GM18511 (cell line): Measurements from ENCODE around the gene BRICD5.
A peak's percentile ranks its signal among the peaks of the same experiment; 100 is the strongest.

Source experiments
- ATAC-seq: cut with Tn5 transposase; IDR thresholded peaks from one replicate; pipeline ENCODE4 v1.9.1; 2021; ENCODE audit warnings: mild to moderate bottlenecking, moderate library complexity; ENCODE audit not compliant: unreplicated experiment

The BRICD5 gene

GRCh38 chr16:2237493-2238149 lies 27.0 kb upstream of the BRICD5 start:
- ATAC-seq, result no peak

- no peak for ATAC-seq
Observed at GRCh38 chr16:2237102-2237482, 26.4 kb upstream of the BRICD5 start.

GRCh38 chr16:2236337-2237101 lies 25.9 kb upstream of the BRICD5 start, which contains the start of gene DNASE1L2:
DNASE1L2 (plus strand) TSS chr16:2236444; CDS start chr16:2236817, 373 bp downstream.
- ATAC-seq, result no peak

GRCh38 chr16:2235695-2236336 lies 25.2 kb upstream of the BRICD5 start:
- ATAC-seq, result no peak

GRCh38 chr16:2235234-2235651 lies 24.6 kb upstream of the BRICD5 start:
- ATAC-seq, result no peak

DNA sequence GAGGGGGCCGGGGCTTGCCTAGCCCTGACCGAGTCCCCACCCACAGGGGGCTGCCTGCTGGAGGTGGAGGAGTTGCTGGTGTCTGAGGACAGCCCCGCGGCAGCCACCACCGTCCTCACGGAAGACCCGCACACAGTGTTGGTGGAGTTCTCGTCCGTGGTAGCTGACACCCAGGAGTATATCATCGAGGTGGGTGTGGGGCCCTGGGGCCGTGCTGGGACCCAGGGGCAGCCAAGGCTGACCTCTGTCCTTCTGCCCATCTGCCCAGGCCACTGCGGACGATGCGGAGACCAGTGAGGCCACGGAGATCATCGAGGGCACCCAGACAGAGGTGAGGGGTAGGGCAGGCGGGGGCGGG lies 24.1 kb upstream of the BRICD5 start:
- no peak for ATAC-seq

- ATAC-seq, result no peak
Observed at GRCh38 chr16:2233872-2234812, 23.5 kb upstream of the BRICD5 start.

DNA sequence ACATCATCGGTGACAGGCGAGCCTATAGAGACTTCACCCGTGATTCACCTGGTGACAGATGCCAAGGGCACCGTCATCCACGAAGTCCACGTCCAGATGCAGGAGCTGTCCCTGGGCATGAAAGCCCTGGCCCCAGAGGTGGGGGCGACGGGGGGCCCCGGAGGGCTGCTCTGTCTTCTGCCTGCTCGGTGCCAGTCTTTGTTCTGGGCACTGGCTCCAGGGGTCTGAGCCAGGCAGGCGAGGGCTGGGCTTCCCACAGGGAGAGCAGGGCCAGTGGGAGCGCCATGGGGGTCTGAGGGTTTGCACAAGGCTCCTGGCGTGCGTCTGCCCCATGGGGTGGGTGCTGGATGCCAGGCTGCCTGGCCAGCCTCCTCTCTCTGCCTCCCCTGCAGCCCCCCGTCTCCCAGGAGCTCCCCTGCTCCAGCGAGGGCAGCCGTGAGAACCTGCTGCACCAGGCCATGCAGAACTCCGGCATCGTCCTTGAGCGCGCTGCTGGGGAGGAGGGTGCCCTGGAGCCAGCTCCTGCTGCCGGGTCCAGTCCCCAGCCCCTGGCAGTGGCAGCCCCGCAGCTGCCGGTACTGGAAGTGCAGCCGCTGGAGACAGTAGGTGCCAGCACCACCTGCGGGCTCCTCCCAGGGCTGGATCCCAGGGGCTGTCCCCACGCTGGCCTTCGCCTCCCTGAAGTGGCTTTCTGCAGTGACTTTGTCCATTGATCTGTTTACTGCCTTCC lies 22.5 kb upstream of the BRICD5 start:
- no peak for ATAC-seq

GRCh38 chr16:2232094-2232990 lies 21.7 kb upstream of the BRICD5 start:
- ATAC-seq, result no peak

GRCh38 chr16:2231016-2231931 lies 20.6 kb upstream of the BRICD5 start:
- no peak for ATAC-seq

- ATAC-seq, result no peak
Observed at GRCh38 chr16:2230376-2230775, 19.7 kb upstream of the BRICD5 start.

GRCh38 chr16:2229632-2230250 lies 19.1 kb upstream of the BRICD5 start:
- no peak for ATAC-seq

- ATAC-seq, result no peak
Observed at GRCh38 chr16:2229091-2229490, 18.4 kb upstream of the BRICD5 start.

DNA sequence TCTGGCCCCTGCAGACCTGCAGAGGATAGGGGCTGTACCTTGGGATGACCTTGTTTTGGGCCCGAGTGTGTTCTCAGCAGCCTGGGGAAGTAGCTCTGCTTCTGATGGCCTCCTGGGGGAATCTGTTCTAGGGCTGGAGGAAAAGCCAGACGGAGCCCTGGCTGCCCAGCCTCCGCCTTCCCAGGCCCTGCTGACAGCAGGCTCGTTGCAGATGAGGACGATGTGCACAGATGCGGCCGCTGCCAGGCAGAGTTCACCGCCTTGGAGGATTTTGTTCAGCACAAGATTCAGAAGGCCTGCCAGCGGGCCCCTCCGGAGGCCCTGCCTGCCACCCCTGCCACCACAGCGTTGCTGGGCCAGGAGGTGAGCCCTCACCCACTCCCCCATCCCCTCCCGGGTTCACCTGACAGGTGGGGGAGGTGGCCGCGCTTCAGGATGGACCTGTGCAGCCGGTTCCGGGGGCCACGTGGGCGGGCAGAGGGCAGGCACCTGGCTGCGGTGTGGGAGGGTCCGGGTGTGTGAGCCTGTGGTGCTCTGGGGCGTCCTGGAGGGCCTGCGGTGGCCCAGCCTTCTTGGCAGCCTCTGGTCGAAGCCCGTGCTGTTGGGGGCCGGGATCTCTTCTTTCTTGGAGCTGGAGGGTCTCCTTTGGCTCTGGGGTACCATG lies 17.6 kb upstream of the BRICD5 start:
- no peak for ATAC-seq

DNA sequence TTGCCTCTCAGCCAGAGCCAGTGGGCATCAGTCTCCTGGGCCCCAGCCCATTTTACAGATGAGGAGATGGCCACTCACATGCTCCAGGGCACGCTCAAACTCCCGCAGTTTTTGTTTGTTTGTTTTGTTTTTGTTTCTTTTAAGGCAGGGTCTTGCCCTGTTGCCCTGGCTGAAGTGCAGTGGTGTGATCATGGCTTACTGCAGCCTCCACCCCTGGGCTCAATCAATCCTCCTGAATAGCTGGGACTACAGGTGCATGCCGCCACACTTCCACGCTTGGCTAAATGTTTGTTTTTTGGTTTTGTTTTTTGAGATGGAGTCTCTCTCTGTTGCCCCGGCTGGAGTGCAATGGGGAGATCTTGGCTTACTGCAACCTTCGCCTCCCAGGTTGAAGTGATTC lies 16.3 kb upstream of the BRICD5 start:
- no peak for ATAC-seq

DNA sequence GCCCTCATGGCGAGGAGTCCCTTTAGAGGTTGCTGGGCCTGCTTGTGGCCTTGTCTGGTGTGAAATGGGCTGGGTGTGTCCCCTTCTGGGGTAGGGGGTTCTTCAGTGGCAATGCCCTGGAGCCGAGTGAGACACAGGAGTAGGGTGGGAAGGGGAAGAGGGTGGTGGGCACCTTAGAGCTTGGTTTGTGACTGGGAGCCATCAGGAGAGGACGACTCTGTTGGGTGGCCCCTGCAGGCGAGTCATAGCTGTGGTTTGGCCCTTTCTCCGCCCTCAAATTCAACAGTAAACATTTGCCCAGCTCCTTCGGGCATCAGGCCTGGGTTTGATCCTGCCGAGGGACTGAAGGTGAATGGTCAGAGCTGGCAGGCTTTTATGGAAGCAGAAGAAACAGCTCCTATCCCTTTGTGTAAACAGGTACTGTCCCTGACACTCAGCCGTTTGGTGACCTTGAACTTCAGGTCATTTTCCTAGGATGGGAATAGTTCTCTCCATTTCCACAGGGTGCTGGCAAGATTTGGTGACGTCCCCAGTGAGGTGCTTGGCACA lies 15.7 kb upstream of the BRICD5 start:
- ATAC-seq, result no peak

- peak; percentile 28 for ATAC-seq
Observed at GRCh38 chr16:2223942-2224486, 13.4 kb upstream of the BRICD5 start.
